ENCODE results near the gene TRIO. TPM values are rescaled to one million over a fixed set of nuclear protein-coding genes. Genes with fewer than 3 reads are reported as not detected.
"Not testable (repeated sequence)": the region's sequence is repeated elsewhere in the genome, so short reads cannot be mapped to it uniquely, and the experiment has no call there.

Gene TRIO
- total RNA-seq, 1 donor from 2014 or later: 145 TPM

DNA sequence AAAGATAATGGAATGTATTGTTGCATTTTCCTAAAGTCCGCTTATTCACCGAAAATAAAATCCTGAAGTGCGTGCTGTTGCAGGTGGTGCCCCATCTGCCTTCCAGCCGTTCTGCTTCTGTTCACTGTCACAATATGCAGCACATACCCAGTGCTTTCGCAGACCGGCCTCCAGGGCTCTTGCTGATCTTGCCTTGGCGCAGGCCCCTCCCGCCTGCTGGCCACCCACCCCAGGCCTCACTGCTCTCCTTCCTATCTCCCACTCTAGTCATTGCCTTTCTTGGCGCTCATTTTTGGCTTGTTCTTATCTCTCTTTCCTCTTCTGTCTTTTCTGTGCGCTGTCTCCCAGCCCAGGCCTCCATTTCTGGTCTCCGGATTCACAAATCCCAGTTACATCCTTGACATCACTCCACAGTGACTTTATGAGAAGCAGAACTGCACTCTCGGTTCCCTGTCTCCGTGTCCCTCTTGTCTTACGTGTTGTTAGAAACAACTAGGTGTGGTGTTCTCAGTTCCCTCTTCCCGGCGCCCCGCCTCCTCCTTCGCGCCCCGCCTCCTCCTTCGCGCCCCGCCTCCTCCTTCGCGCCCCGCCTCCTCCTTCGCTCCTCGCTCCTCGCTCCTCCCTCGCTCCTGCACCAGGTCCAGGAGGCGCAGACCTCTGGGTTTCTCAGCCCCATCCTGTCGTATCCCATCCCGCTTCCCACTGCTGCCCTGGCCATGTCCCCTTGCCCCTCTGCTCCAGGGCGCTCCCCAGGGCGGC, 236.8 kb downstream of the TRIO start:
- no peak for DNase-seq (ENCODE audit: low spot score)

GRCh38 chr5:14380712-14381111, 237.6 kb downstream of the TRIO start:
- DNase-seq (ENCODE audit: low spot score): no peak

DNA sequence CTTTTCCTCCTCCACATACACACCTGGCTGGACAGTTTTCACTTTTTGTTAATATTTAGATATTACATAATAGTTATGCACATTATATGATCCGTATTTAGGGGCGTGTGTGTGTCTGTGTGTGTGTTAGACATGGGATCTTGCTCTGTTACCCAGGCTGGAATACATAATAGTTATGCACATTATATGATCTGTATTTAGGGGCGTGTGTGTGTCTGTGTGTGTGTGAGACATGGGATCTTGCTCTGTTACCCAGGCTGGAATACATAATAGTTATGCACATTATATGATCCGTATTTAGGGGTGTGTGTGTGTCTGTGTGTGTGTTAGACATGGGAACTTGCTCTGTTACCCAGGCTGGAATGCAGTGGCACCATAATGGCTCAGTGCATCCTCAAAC, 239.5 kb downstream of the TRIO start:
- DNase-seq (ENCODE audit: low spot score): no peak

DNA sequence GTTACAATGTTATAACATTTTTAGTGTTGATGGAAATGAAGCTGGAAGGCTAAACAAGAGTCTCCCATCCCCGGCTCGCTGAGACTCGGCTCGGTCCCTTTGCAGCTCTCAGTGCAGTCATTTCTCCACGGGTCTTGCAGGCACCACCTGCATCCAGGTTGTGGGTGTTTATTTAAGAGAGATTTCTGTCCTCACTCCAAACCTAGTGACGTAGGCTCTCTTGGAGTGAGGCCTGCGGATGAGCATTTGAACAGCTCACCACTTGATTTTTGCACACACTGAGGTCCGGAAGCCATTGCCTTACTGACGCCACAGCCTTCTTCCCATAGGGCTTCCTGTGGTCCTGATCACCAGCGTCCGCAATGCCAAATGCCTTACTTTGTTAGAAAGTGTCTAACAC, 240.8 kb downstream of the TRIO start:
- DNase-seq (ENCODE audit: low spot score): no peak

- DNase-seq (ENCODE audit: low spot score): no peak
Observed at GRCh38 chr5:14385019-14385418, 241.9 kb downstream of the TRIO start.

DNA sequence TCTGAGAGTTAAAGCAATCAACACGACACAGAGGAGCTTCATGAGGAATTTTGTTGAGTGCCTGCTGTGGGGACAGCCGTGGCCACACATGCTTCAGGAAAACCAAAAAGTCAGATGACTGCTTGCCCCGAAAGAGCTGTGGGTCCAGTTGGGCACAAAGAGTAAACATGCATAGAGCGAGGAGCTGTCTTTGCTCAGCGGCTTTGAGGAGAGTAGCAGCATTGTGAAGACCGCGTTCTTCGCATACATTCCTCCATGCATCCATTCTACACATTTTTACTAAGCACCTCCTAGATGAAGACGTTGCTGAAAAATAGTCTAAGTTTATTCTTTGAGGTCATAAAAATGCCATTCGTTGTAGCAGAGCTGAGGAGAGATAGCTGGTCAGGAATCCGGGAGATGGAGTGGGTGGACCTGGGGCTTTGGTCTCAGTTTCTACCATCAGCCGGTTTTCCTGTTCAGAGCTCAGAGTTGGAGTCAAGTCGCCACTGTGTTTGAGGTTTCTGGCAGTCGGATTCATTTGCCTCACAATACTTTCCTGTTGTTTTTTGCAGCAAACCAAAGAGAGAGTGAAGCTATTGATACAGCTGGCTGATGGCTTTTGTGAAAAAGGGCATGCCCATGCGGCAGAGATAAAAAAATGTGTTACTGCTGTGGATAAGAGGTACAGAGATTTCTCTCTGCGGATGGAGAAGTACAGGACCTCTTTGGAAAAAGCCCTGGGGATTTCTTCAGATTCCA, 243.9 kb downstream of the TRIO start:
- no peak for DNase-seq (ENCODE audit: low spot score)

GRCh38 chr5:14388741-14389140, 245.6 kb downstream of the TRIO start:
- DNase-seq (ENCODE audit: low spot score): no peak

DNA sequence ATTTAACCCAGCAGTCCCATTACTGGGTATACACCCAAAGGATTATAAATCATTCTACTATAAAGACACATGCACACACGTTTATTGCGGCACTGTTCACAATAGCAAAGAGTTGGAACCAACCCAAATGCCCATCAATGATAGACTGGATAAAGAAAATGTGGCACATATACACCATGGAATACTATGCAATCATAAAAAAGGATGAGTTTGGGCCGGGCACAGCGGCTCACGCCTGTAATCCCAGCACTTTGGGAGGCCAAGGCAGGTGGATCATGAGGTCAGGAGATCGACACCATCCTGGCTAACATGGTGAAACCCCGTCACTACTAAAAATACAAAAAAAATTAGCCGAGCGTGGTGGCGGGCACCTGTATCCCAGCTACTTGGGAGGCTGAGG, 249.4 kb downstream of the TRIO start:
- DNase-seq (ENCODE audit: low spot score): not testable (repeated sequence)

DNA sequence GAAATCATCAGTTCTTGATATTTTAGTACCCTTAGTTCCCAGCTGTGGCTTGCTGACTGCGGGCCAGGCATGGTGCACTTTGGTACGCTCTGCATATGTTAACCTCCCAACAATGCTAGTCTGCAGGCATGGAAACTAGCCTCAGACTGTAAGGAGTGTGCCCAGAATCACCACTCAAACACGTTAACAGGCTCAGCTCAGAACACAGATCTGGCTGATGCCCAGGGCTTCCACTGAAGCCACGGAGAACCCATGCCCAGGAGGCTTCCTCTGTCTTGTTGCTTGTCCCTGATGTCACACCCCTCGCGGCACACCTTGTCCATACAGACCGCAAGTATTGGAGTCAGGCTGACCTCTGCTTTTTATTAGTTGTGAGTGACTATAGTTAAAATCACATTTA, 251.2 kb downstream of the TRIO start:
- DNase-seq (ENCODE audit: low spot score): no peak

GRCh38 chr5:14395411-14395810, 252.3 kb downstream of the TRIO start:
- DNase-seq (ENCODE audit: low spot score): no peak

DNA sequence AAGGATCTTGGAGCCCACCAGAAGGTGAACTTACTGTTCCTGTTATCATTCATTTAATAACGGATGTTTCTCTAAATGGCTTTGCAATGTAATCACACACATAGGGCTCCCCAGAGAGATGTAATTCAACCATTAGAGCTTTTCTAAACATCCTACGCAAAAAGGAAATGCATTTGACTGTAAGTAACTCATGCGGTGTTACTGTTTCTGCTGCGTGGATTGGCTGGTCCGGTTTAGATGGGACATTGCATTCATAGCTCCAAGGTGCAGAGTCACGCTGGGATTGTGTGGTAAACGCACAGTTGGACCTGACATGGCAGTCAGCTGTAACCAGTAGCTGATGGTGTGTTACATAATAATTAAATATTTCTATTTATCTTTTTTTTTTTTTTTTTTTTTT, 252.9 kb downstream of the TRIO start:
- DNase-seq (ENCODE audit: low spot score): no peak

- DNase-seq (ENCODE audit: low spot score): no peak
Observed at GRCh38 chr5:14396737-14397136, 253.6 kb downstream of the TRIO start.

GRCh38 chr5:14397717-14398116, 254.6 kb downstream of the TRIO start:
- DNase-seq (ENCODE audit: low spot score): no peak

GRCh38 chr5:14399054-14399692, 256.0 kb downstream of the TRIO start:
- DNase-seq (ENCODE audit: low spot score): no peak

DNA sequence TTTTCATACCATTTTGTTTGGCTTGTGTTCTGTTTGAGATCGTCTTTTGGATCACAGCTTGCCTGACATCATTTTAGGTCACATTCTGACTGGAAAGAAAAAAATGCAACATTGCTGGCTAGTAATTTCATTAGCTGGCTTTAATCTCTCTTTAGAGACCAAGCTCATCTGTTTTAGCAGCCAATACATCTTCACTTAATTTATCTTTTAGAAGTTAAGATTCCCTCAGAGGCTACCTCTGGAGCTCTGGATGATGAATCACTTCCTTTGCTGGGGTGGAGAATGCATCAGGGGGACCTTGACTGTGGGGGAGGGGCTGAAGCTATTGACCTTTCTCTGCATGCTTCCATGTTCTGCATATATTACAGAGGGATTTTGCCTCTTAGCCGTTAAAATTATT, 256.9 kb downstream of the TRIO start:
- DNase-seq (ENCODE audit: low spot score): no peak

- DNase-seq (ENCODE audit: low spot score): no peak
Observed at GRCh38 chr5:14400611-14401010, 257.5 kb downstream of the TRIO start.

DNA sequence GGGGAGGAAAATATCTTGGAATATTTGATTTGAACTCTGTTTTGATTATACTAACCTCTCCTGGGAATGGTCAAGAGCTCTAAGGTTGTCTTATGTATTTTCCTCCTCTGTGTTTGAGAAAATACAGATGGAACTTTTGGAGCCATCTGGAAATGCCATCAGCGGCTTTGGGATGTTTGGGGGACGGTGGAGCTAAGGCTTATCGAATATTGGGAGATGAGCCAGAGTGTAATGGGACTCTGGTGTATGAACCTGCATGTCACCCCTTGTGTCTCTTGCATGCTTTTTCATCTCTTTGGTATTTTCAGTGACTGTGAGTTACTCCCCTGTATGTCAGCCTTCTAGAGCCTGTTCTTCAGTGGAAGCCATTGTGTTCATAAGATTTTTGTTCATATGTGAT, 258.5 kb downstream of the TRIO start:
- DNase-seq (ENCODE audit: low spot score): no peak

DNA sequence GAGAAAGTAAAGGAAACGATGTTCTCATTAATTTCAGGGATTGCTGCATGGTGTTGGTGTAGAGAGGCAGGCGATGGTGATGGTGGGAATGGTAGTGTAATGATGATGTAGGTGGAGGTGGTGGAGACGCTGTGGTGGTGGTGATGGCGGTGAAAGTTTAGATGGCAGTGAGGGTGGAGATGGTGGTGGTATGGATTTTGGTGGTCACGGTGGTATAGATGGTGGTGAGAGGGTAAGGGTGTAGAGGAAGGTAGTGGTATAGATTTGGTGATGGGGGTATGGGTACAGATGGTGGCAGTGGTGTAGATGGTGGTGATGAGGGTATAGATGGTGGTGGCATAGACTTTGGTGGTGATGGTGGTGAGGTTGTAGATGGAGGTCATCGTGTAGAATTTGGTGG, 259.3 kb downstream of the TRIO start:
- no peak for DNase-seq (ENCODE audit: low spot score)

DNA sequence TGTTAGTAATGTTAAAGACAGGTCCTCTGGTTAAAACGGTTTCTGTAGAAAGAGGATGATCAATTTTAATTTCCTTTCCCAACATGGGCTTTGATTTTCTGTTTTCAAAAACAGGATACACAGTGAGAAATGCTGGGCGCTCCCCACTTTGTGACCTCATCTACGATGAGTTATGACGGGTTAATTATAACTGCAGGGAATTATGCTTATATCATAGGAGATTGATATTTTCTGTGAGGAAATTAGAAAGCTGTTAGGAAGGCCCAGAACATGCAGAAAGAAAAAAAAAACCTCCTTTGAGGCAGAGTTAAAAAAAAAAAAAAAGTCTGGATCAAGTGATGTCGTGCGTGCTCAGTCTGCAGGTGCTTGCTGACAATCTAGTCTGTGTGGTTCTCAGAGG, 261.6 kb downstream of the TRIO start:
- DNase-seq (ENCODE audit: low spot score): no peak

DNA sequence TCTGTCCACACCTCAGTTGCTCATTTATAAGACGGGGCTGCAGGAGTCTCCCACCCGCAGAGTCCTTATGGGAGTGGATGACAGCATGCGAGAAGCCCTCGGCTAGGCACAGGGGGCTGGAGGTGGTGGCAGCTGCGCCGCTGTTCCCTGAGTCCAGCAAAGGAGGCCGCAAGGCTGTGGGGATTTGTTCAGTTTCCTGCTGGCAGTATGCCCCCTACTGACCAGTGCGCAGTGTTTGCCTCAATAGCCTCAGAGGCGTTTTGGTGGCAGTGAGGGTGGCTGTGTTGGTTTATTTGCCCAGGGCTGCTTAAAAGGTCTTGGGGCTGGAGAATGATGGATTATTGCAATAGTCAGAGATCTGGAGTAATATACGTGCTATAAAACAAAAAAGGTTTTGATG, 262.1 kb downstream of the TRIO start:
- DNase-seq (ENCODE audit: low spot score): no peak

DNA sequence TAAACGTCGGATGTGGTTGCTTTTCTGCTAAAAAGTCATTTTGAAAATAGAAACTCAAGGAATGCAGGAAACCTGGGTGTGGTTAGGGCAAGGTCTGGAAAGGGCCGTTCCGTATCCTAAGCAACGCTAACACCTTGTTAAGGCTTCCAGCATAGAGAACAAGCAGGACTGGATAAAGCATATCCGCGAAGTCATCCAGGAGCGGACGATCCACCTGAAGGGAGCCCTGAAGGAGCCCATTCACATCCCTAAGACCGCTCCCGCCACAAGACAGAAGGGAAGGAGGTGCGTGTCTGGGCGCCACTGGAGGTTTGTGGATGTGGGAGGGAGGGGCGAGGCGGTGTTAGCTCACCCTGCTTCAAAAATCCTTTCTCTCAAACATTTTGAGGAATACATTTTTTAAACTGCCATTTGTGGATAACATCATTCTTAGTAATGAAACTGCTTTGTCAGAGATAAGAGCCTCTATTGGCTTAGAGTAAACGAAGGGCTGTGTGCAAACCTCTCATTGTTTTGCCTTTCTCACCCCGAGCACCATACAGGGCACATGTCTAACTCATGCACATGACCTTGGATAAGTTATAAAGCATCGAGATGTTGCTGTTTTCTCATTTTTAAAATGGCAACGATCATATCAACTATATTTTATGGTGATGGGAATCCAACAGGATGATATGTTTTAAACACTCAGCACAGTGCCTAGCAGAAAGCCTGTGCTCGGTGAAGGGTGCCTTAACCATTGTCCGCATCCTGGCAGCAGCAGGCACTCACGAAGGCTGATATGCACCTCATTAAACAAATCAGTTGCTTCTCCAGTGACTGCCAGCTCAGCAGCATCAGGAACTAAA, 262.8 kb downstream of the TRIO start:
- DNase-seq (ENCODE audit: low spot score): no peak

DNA sequence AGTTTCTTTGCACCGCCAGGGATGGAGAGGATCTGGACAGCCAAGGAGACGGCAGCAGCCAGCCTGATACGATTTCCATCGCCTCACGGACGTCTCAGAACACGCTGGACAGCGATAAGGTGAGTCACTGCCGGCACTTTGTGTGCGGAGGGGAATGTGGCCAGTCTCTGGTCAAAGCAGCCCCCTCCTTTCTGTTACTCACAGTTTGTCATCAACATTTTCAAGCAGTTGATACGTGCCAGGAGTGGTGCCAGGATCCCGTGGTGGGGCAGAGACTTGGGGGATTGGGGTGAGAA, 263.4 kb downstream of the TRIO start:
- DNase-seq (ENCODE audit: low spot score): no peak

All from mesenteric fat pad (tissue), 1 donor.